ENCODE data around the gene MTM1.

Gene MTM1

DNA sequence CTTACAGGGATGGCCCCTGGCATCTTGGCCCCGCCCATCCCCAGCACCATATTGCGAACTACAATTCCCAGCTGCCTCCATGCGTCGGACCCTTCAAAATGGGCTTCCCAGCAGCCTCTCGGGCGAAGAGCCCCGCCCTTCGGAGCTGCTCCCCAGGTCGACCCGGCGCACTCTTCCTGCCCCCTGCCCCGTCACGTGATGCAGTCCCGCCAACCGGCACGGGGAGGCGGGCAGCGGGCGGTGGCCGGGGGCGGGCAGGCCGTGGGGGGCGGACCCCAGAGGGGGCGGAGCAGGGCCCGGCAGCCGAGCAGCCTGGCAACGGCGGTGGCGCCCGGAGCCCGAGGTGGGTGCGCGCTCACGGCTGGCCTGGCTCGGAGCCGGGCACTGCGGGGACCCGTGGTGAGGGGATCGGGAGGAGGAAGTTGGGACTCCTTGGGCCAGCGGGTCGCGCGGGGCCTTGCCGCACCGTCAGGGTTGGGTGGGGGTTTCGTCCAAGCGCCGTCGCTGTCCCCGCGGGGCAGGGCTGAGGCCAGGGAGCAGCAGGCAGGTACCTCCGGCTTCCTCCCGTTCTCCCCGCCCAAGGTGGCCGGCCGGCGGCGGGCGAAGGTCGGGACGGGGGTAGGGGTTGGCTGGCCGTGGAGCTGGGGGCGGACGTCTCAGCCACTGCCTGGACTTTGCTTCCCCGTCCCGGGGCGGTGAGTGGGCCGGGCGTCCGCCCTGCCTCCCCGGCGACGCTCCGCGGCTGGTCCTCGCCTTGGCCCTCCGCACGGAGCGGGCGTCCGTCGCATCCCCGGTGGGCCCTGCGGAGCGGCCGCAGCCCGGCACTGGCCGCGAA is at the start of gene MTM1:
Gene MTM1, plus strand, starts transcription at position 302 of the 835 bp plus-strand sequence. CDS start 23,994 bp downstream, outside the sequence.
- in situ Hi-C loops (cut with MboI; ENCODE audit: low sequenced_read_pairs): no loop called here

DNA sequence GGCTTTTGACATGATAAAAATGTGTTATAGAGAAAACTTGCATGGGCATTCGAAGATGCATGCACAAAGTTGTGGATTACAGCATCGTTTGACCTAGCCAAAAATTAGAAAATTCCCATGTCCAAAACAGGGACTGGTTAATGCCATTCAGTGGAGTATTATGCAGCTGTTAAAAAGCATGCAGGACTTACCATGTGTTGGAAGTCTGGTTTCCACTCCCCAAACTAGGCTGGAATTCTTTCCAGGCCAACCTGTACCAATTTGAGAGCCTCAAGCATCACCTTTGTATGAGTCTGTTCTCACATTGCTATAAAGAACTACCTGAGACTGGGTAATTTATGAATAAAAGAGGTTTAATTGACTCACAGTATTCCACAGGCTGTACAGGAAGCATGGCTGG is 45.9 kb upstream of the MTM1 start:
- in situ Hi-C loops (cut with MboI; ENCODE audit: low sequenced_read_pairs): no loop called here

DNA sequence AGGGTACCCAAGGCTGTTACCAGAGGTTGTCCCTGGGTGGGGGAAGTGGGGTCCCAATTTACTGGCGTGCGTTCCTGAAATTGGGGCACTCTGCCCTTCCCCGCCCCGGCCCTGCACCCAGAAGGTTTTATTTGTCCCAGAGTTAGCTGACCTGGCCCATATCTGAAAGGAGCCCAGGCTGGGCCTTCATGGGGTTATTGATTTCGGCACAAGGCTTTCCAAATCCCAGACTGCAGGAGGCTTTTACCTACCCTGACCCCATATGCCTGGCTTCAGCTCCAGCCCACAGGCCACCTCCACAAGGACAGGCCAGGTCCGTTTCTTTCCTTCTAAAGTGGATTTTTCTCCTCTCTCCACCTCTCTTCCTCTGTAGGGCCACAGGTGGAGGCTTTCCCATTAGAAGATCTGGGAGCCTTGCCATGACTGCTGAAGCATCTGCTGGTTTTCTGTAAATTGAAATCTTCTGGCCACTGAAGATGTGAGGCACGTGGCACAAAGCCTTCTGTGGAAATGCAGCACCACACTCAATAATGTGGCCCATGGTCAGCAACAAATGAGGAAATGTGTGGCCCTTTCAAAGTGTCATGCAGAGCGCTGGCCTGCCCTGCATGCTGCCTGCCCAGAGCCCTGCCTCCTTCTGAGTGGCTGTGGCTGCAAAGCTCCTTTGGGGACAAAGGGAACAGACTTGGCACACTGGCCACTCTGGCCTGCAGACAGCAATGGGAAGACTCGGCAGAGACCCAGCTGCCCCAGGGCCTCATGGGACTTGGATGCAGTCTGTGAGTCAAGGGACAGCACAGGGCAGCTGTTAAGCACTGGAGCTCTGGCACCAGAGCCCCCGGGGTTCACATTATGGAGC is 43.1 kb upstream of the MTM1 start:
- in situ Hi-C loops (cut with MboI; ENCODE audit: low sequenced_read_pairs): no loop called here

DNA sequence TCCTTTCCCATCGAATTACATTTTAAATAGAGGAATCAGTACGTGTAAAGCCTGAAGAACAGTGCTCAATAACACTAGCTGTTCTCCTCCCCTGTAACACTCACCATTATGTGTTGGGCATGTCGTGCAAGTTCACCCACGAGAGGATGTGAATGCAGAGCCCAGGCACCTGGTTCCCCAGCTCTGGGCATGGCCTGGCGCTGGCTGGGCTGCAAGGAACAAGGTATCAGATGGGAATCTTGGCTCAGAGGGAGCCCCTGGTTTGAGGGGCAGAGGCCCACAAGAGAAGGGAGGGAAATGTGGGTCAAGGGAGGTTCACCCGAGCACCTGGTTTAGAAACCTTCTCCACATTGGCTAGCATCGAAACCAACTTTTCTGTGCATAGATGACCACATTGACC is 41.7 kb upstream of the MTM1 start:
- in situ Hi-C loops (cut with MboI; ENCODE audit: low sequenced_read_pairs): no loop called here

DNA sequence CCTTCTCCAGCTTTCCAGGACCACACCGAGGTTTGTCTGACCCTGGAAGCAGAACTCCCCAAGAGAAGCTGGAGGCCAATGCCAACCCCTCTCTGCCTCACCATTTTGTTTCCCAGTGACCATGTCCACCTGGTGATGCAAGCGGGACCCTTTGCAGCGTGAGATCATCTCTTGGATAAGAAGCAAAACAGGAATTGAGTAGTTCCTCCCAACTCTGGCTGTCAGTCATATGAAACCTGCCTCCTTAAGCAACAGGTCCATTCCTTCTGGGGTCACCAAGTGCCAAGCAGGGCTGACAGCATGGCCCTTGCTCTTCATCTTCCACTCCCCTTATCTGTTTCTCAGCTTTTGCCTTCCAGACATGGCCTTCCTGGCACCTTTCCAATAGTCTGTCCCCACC is 41.3 kb upstream of the MTM1 start:
- in situ Hi-C loops (cut with MboI; ENCODE audit: low sequenced_read_pairs): no loop called here

DNA sequence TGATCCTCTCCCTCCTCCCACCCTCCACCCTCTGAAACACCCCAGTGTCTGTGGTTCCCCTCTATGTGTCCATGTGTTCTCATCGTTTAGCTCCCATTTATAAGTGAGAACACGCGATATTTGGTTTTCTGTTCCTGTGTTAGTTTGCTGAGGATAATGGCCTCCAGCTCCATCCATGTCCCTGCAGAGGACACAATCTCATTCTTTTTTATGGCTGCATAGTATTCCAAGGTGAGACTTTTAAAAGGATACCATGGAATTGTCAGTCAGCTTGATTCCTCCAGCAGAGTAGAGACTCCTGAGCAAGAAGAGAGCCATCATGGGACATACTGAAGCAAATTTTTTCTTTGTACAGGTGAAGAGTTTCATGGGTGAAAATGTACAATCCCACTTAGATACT is 38.8 kb upstream of the MTM1 start:
- in situ Hi-C loops (cut with MboI; ENCODE audit: low sequenced_read_pairs): no loop called here

DNA sequence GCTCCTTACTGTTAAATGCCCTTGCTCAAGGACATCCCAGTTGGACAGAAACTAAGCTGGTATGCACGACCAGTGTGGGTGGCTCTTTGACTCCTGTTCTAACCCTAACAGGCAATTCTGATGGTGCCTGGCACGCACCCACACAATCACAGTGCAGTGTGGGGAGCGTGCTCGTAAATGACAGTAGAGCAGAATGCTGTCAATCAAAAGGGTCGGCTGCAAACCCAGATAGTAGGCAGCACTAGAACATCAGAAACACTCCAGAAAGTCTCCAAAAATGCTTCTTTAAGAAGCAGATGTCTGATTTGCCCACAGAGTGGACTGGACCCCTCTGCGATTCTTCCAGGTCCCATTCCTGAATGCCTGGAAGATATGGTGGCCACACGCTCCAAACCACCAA is 37.6 kb upstream of the MTM1 start:
- in situ Hi-C loops (cut with MboI; ENCODE audit: low sequenced_read_pairs): no loop called here

DNA sequence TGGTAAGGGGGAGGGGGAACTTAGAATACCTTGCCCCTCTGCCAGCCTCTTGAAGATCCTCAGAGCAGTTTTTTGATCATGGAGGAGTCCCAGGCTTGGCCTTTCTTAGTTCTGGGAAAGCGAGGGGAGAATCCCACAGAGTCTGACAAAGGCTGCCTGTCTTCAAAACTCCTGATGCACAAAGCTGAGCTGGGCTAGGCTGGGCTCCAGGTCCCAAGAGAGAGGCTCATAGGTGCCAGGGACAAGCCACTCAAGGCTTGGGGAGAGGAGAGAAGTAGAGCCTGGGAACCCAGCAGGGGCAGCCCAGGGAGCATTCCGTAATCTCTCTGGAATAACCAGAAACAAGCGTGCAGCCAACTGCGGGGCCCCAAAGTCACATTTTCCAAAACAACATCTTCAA is 37.0 kb upstream of the MTM1 start:
- in situ Hi-C loops (cut with MboI; ENCODE audit: low sequenced_read_pairs): no loop called here

DNA sequence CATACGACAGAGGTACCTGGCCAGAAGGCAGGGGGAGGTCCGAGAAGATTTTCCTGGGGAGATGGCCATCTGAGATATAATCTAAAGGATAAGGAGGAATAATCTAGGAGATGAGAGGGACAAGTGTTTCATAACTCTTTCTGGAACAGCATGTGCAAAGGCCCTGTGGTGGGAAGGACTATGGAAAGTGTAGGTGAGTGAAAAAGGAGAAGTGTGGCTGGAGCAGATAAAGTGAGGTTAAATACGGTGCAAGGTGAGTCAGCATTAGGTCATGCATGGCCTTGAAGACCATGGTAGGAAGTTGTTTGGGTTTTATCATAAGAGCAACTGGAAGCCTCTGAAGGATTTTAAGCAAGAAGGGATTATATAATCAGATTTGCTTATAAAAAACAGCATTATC is 34.6 kb upstream of the MTM1 start:
- in situ Hi-C loops (cut with MboI; ENCODE audit: low sequenced_read_pairs): no loop called here

DNA sequence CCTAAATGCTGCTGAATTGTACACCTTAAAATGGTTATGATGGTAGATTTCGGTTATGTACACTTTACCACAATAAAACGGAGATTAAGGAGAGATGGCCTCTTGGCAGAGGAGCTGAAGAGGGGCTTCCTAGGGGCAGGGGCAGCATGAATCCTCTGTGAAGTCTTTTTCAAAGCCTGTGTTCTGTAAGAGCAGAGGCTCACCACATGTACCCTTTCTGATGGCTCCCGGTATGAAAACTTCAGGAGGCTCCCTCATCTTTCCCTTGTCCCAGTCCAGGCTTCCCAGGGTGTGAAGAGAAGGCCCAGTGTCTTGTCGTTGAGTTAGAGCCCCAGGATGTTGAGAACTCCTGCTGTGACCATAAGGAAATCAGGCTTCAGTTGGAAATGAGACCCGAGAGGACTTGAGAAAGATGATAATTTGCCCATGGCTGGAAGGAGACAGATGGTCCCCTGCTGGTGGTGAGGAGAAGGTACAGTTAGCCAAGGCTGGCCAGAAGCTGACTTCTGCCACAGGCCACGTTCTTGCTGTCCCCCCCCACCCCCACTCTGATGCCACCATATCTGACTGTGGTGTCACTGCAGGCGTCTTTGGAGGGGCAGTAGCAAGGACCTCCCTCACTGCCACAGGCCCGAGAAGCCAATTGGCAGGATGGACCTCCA is 31.8 kb upstream of the MTM1 start:
- in situ Hi-C loops (cut with MboI; ENCODE audit: low sequenced_read_pairs): no loop called here

DNA sequence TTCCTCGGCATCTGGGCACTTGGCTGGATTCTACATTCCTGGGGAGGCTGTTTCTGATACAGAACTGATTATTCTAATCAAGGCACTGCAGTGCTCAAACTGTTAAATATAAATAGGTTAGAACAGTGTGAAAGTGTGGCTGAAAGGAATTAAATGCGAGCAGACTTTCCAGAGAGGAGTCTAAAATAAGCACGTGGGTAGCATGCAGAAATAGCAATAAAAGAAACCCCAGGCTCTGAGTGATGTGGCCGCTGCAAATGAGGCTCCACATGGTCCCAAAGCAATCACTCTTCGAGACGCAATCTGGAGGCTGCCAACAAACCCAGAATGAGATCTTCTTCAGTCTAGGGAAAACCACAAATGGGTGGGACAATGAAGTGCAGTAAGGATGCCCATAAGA is 30.6 kb upstream of the MTM1 start:
- in situ Hi-C loops (cut with MboI; ENCODE audit: low sequenced_read_pairs): no loop called here

DNA sequence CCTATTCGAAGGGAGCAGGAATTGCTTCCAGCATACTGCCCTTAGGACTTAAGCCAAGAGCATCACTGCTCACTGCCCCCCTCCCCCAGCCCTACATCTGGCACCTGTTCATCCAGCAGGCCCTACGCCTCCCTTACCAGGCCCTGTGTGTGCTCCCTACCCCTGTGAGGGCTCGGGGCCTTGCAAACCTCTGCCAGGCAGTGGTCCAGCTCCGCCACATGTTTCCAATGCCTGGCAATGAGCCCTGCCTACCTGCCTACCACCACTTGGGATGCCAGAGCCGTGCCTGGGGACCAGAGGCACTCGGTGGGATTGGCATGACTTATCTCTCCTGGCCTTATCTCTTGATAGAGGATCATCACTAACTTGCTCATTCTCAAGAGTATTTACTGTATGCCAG is 27.5 kb upstream of the MTM1 start:
- in situ Hi-C loops (cut with MboI; ENCODE audit: low sequenced_read_pairs): no loop called here

DNA sequence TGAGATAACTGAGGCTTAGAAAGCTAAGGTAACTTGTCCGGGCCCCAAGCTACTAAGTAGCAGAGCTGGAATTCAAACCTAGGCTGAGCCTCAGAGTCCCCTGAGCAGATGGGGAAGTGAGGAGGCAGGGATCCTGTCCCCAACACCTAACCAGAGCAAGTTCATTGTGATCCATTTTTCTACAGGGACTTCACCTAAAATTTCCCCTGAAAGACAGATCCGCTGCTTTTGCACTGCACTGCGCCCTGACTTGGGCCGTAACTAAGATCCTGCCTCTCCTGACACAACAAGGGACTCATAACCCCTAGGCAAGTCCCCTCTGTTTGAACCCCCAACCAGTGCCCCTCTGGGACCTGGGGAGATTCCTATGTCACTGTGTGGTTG is 25.6 kb upstream of the MTM1 start:
- in situ Hi-C loops (cut with MboI; ENCODE audit: low sequenced_read_pairs): no loop called here

DNA sequence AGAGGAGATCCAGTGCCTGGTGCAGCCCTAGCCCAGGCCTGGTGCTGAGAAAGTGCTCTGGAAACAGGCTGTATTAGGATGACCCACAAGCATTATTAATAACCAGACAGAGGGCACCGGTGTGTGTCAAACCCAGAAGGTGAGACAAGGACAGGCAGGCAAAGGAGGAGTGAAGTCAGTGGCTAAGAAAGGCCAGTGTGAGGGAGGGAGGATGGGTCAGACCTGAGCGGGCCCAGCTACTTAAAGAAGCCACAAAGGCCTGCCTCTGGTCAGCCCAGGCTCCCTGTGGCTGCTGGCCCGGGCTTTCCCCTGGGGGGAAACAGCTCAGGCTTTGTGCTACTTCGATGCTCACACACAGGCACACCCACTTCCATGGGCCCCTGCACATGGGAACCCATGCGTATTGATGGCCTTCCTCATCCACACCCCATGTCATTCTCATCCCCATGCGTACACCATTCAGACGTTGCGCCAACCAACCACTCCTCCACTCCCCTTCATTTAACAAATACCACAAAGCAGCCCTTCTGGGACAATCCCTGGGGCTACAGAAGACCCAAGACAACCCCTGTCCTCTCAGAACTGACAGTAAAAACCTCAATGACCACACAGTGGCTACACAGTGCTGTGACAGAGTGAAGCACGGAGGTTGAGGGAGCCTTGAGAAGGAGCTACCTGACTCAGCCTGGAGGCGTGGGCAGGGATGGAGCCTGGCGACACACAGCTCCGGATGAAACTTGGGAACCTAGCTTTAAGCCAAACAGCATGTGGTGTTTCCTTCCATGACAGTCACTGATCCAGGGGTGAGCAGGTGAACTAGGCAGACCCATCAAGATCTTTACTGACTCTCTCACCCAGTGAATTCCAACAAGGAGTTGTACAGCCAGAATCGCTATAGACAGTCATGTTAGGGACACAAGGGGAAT is 24.9 kb upstream of the MTM1 start:
- in situ Hi-C loops (cut with MboI; ENCODE audit: low sequenced_read_pairs): no loop called here

DNA sequence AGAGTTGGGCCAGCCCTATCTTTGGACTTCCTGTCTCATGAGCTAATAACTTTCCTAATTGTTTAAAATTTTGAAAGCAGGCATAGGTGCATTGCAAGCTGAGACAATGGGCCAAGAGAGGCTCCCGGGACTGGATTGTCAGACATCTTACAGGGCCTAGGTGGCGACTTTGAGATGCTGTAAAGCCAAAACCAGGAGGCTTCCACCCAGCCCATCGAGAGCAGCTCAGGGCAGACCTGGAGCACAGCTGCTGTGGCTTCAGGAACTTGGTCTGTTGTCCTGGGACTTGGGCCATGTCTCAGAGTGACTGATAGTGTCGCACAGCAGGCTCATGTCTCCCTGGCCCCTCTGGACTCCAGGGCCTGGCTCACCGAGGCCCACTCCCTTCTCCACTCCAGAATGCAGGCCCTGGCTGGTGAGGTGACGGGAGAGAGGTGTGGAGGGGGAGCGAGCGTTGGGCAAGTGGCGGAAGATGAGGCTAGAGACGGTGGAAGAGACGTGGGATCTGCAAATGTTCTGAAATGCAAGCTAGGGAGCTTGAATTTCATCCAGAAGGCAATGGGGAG is 24.1 kb upstream of the MTM1 start:
- in situ Hi-C loops (cut with MboI; ENCODE audit: low sequenced_read_pairs): no loop called here

DNA sequence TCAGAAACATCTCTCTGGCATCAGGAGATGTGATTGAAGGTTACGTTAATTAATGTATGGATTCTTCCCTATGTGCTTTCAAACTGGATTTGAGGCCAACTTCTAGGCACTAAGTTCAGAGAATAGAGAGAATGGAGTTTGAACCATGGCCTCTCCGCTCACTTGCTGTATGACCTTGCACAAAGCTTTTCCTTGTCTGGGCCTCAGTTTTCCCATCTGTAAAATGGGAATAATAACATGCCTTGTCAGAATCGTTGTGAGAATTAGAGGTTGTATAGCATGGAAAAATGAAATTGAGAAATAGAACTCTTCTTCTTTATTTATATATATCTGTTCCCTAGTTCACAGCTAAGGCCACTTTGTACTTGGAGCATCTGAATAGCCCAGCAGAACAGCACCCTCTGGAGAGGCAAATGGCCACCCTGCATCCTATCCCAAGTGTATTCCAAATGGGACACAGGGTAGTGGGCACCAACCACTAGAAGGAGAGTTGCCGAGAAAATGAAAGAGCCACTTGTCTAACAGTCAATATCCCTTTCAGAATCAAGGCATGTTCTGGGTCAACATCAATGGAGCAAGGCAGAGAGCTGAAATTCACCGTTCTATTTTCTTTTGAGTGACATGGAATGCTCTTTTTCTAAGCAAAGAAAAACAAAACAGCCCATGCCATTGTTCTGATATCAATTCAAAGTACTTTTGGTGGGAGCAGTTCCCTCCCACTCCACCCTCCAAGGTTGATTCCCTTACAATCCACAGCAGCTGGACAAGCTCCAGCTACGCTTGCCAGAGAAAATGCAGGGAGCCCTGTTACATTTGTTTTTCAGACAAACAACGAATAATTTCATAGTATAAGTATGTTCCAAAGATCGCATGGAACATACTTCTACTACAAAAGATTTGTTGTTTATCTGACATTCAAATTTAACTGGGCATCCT is 23.3 kb upstream of the MTM1 start:
- in situ Hi-C loops (cut with MboI; ENCODE audit: low sequenced_read_pairs): no loop called here

DNA sequence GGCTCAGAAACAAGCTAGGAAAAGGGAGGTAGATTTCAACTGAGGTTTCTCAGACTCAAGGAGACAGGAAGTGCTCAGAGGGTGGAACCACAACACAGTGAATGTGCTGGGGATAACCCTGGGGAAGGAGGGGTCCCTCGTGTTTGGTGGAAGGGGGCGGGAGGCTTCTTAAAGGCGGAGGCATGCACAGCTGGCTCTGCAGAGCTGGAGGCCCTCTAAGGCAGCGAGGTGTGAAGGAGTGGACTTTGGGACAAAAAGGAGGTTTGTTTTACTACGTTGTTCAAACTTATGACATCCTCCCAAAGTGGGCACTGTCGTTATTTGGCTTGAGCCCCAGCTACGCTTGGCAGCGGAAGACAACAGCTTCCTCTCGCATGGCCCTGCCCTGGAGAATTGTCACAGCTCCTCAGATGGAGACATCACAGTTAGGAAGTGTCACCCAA is 21.7 kb upstream of the MTM1 start:
- in situ Hi-C loops (cut with MboI; ENCODE audit: low sequenced_read_pairs): no loop called here

DNA sequence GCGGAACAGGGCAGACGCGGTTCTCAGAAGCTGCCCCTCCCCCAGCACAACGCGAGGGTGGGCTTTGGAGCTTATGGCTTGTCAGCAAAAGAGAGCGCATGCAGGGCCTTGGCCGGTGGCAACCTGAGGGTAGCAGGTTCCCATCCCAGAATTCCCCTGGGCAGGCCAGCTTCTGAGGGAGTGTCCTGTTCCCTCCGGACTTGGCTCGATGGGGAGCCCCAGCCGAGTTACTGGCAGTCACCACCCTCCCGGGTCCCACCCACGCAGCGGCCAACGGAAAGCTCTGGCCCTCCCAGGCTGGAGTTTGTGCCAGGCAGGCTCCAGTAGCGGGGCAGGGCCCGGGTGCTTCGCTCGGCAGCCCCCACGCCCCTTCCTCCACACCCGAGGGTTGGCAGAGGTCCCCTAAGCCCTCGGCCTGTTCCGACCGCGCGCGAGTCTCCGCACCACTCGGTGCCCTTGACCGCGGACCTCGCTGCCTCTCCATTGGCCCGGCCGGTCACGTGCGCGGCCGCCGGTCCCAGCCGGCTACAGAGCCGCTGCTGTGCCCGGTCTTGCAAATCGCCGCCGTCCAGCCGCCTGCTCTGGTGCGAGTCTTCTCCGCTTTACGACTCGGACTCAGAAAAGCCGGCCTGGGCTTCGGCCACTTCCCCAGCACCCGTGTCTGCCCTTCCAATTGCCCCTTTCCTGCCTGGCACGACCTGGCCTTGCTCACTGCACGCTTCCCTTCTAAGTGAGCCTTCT is 20.9 kb upstream of the MTM1 start:
- in situ Hi-C loops (cut with MboI; ENCODE audit: low sequenced_read_pairs): no loop called here

All from HL-60/S4 (cell line).